Measurements from ENCODE around the gene ZSCAN12.

DNA sequence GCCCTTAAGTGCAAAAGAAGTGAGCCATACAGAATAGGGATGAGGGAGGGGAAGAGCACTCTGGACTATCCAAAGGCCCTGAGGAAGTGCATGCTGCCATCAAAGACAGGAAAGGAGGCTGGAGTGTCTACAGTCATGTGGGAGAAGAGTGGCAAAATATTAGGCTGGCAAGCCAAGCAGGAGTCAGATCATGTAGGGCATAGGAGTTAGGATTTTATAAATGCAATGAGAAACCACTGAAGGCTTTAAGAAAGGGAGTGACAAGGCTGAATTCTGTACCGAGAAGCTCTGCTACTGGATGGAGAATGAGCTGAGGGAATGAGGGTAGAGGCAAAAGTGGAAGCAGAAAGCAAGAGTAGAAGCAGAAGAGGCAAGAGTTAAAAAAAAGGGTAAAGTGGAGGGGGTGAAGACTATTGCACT is 65.9 kb downstream of the ZSCAN12 start:
- no peak for TF ChIP-seq SIN3A (IDR thresholded peaks at IDR 0.05; ENCODE audit: borderline replicate concordance, insufficient read depth, low read length)
- TF ChIP-seq POLR2AphosphoS5 (IDR thresholded peaks at IDR 0.05; ENCODE audit: low read depth, low read length): no peak

Measured in PFSK-1 (cell line).